Measurements from ENCODE around the gene NR3C2. TPM values are rescaled to one million over a fixed set of nuclear protein-coding genes. Genes with fewer than 3 reads are reported as not detected.

The NR3C2 gene
- total RNA-seq, 1 experiment from 2014 or later = 2.7 TPM

DNA sequence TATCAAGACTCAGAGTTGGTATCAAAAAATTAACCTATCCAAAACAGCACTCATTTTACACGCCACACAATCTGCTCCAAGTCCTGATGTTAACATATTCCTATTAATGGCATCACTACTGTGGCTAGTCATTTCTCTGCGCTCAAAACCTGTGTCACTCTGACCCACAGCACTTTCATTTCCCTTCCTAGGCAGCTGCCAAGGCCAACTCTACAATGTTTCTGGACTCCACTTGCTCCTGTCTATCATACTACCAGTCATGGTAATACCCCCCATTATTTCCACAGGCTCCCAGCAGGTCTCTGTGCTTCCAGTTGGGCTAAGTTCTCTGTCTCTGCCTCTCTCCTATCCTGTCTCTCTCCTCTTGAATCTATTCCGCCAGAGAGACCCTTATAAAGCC, 323.6 kb downstream of the NR3C2 start:
- Histone ChIP-seq H2AFZ (ENCODE audit: low read depth, low read length, poor library complexity, severe bottlenecking) (no peak overlapping the region), H4K20me1 (ENCODE audit: insufficient read depth) (0 out of 2 replicates have a peak, but pooled peaks cover 3% of the 10 kb centered on the region), H3K9me3 (ENCODE audit: control insufficient read depth in 1 of 2, insufficient read depth in 1 of 2, low read depth in 1 of 2, low read length in 2 of 2) (peaks cover 0 to 3% of the 10 kb centered on the region in 2 experiments; a peak in 1 of 4 replicates), H3K27me3 (ENCODE audit: insufficient read depth, low read length) (no peaks in the 10 kb centered on the region), H3K9me2 (ENCODE audit: insufficient read depth) (no peaks in the 10 kb centered on the region; the same call in 1 of the 2 replicates), H3K4me3 (replicated peaks in 1 of 2; ENCODE audit: low read depth in 1 of 2, low read length in 2 of 2) (no peak overlapping the region), H3K27ac (ENCODE audit: low read depth, low read length) (no peak overlapping the region), H3K4me2 (ENCODE audit: low read length) (no peak overlapping the region), H3K36me3 (ENCODE audit: control insufficient read depth in 1 of 2, insufficient read depth in 2 of 2, low read length in 2 of 2) (no peaks in the 10 kb centered on the region), H3K9ac (ENCODE audit: low read length) (no peak overlapping the region), H3K4me1 (ENCODE audit: control insufficient read depth in 1 of 2, insufficient read depth in 2 of 2, low read length in 2 of 2) (no peaks in the 10 kb centered on the region), H3K79me2 (ENCODE audit: insufficient read depth, low read length) (no peaks in the 10 kb centered on the region)
- intact Hi-C loops (cut with micrococcal nuclease) = no loop called here
- ChIA-PET RAD21 (ENCODE audit: low non-redundant PET in 1 of 2, low total read pairs in 2 of 2, uncharacterized antibody in 2 of 2, unreplicated experiment in 2 of 2) (no interaction called here), POLR2A (no interaction called here), CTCF (no interaction called here)
- no TSS peak for BruUV-seq (replicated peaks)
- no peak for DNase-seq (ENCODE audit: low read depth, low spot score)
- ATAC-seq = no peak
- no peak for TF ChIP-seq ZNF274 (IDR thresholded peaks at IDR 0.05; ENCODE audit: low read depth, low read length)

- ChIA-PET POLR2A (no interaction called here), RAD21 (ENCODE audit: low non-redundant PET in 1 of 2, low total read pairs in 2 of 2, uncharacterized antibody in 2 of 2, unreplicated experiment in 2 of 2) (no interaction called here), CTCF (no interaction called here)
- Histone ChIP-seq H3K9me2 (ENCODE audit: insufficient read depth) (no peaks in the 10 kb centered on the region; the same call in 1 of the 2 replicates), H2AFZ (ENCODE audit: low read depth, low read length, poor library complexity, severe bottlenecking) (no peak overlapping the region), H3K9me3 (ENCODE audit: control insufficient read depth in 1 of 2, insufficient read depth in 1 of 2, low read depth in 1 of 2, low read length in 2 of 2) (no peaks in the 10 kb centered on the region), H3K4me1 (ENCODE audit: control insufficient read depth in 1 of 2, insufficient read depth in 2 of 2, low read length in 2 of 2) (no peaks in the 10 kb centered on the region), H4K20me1 (ENCODE audit: insufficient read depth) (0 out of 2 replicates have a peak, but pooled peaks cover 3% of the 10 kb centered on the region), H3K36me3 (ENCODE audit: control insufficient read depth in 1 of 2, insufficient read depth in 2 of 2, low read length in 2 of 2) (no peaks in the 10 kb centered on the region), H3K4me3 (replicated peaks in 1 of 2; ENCODE audit: low read depth in 1 of 2, low read length in 2 of 2) (no peak overlapping the region), H3K9ac (ENCODE audit: low read length) (no peak overlapping the region), H3K27me3 (ENCODE audit: insufficient read depth, low read length) (no peaks in the 10 kb centered on the region), H3K79me2 (ENCODE audit: insufficient read depth, low read length) (no peaks in the 10 kb centered on the region), H3K27ac (ENCODE audit: low read depth, low read length) (no peak overlapping the region), H3K4me2 (ENCODE audit: low read length) (no peak overlapping the region)
- no peak for TF ChIP-seq ELF1 (IDR thresholded peaks at IDR 0.05; ENCODE audit: borderline replicate concordance, low read depth)
- DNase-seq (ENCODE audit: low read depth, low spot score) = no peak
- ATAC-seq = no peak
- intact Hi-C loops (cut with micrococcal nuclease) = no loop called here
- no TSS peak for BruUV-seq (replicated peaks)
Observed at GRCh38 chr4:148118179-148118578, 324.0 kb downstream of the NR3C2 start.

GRCh38 chr4:148116969-148117368, 325.2 kb downstream of the NR3C2 start:
- Histone ChIP-seq H3K9me2 (ENCODE audit: insufficient read depth) (no peaks in the 10 kb centered on the region; the same call in 1 of the 2 replicates), H3K79me2 (ENCODE audit: insufficient read depth, low read length) (no peaks in the 10 kb centered on the region), H3K9me3 (ENCODE audit: control insufficient read depth in 1 of 2, insufficient read depth in 1 of 2, low read depth in 1 of 2, low read length in 2 of 2) (no peaks in the 10 kb centered on the region), H3K9ac (ENCODE audit: low read length) (no peak overlapping the region), H4K20me1 (ENCODE audit: insufficient read depth) (0 out of 2 replicates have a peak, but pooled peaks cover 3% of the 10 kb centered on the region), H3K4me1 (ENCODE audit: control insufficient read depth in 1 of 2, insufficient read depth in 2 of 2, low read length in 2 of 2) (no peaks in the 10 kb centered on the region), H3K4me2 (ENCODE audit: low read length) (no peak overlapping the region), H2AFZ (ENCODE audit: low read depth, low read length, poor library complexity, severe bottlenecking) (no peak overlapping the region), H3K27ac (ENCODE audit: low read depth, low read length) (no peak overlapping the region), H3K4me3 (replicated peaks in 1 of 2; ENCODE audit: low read depth in 1 of 2, low read length in 2 of 2) (no peak overlapping the region), H3K27me3 (ENCODE audit: insufficient read depth, low read length) (no peaks in the 10 kb centered on the region), H3K36me3 (ENCODE audit: control insufficient read depth in 1 of 2, insufficient read depth in 2 of 2, low read length in 2 of 2) (no peaks in the 10 kb centered on the region)
- ChIA-PET RAD21 (ENCODE audit: low non-redundant PET in 1 of 2, low total read pairs in 2 of 2, uncharacterized antibody in 2 of 2, unreplicated experiment in 2 of 2) (no interaction called here), POLR2A (no interaction called here), CTCF (no interaction called here)
- ATAC-seq = 0 out of 2 replicates have a peak, but pooled peaks have one; percentile 42
- no peak for DNase-seq (ENCODE audit: low read depth, low spot score)
- intact Hi-C loops (cut with micrococcal nuclease) = no loop called here
- no TSS peak for BruUV-seq (replicated peaks)
- no peak for TF ChIP-seq RAD21 (IDR thresholded peaks at IDR 0.05; ENCODE audit: low read depth)
- TF ChIP-seq REST (IDR thresholded peaks at IDR 0.05; ENCODE audit: low read depth) = no peak
- TF ChIP-seq POLR2AphosphoS5 (IDR thresholded peaks at IDR 0.05; ENCODE audit: low read depth, low read length) = no peak
- TF ChIP-seq ZNF274 (IDR thresholded peaks at IDR 0.05; ENCODE audit: low read depth, low read length) = no peak
- TF ChIP-seq YY1 (IDR thresholded peaks at IDR 0.05; ENCODE audit: extremely low read depth, insufficient replicate concordance, low read depth, low read length) = no peak
- no peak for TF ChIP-seq POLR2A (IDR thresholded peaks at IDR 0.05; ENCODE audit: borderline replicate concordance, extremely low read depth, insufficient read depth, insufficient read length)
- TF ChIP-seq EZH2phosphoT487 (IDR thresholded peaks at IDR 0.05; ENCODE audit: borderline replicate concordance) = no peak
- TF ChIP-seq SP1 (IDR thresholded peaks at IDR 0.05; ENCODE audit: low read depth) = no peak
- no peak for TF ChIP-seq FOSL1 (IDR thresholded peaks at IDR 0.05; ENCODE audit: low read depth)
